HG03280 (cell line): Measurements from ENCODE around the gene CUL9.
"Not testable (repeated sequence)": the region's sequence is repeated elsewhere in the genome, so short reads cannot be mapped to it uniquely, and the experiment has no call there.

Experiments
- ATAC-seq: cut with Tn5 transposase; IDR thresholded peaks from one replicate; pipeline ENCODE4 v1.9.1; 2021; ENCODE audit warnings: mild to moderate bottlenecking, moderate library complexity; ENCODE audit not compliant: unreplicated experiment

The CUL9 gene

GRCh38 chr6:43181942-43182860 lies at the start of gene CUL9:
Gene CUL9, plus strand, starts transcription at chr6:43182196. Its CDS starts 2,115 bp downstream, at chr6:43184311.
- peak; percentile 92 for ATAC-seq

- no peak for ATAC-seq
Measured at GRCh38 chr6:43138267-43138666, 43.7 kb upstream of the CUL9 start.

- ATAC-seq = not testable (repeated sequence)
Measured at GRCh38 chr6:43139973-43140372, 42.0 kb upstream of the CUL9 start.

GRCh38 chr6:43141644-43142043 lies 40.4 kb upstream of the CUL9 start:
- no peak for ATAC-seq

GRCh38 chr6:43142101-43142500 lies 39.9 kb upstream of the CUL9 start:
- ATAC-seq = no peak

- ATAC-seq = peak; percentile 63
Measured at GRCh38 chr6:43143235-43144128, 38.5 kb upstream of the CUL9 start.

- no peak for ATAC-seq
Measured at GRCh38 chr6:43144879-43145278, 37.1 kb upstream of the CUL9 start.

- no peak for ATAC-seq
Measured at GRCh38 chr6:43146261-43146660, 35.7 kb upstream of the CUL9 start.

- no peak for ATAC-seq
Measured at GRCh38 chr6:43146709-43147688, 35.0 kb upstream of the CUL9 start.

- no peak for ATAC-seq
Measured at GRCh38 chr6:43147691-43148477, 34.1 kb upstream of the CUL9 start.

- ATAC-seq = no peak
Measured at GRCh38 chr6:43149265-43149664, 32.7 kb upstream of the CUL9 start.

GRCh38 chr6:43150051-43150751 lies 31.8 kb upstream of the CUL9 start:
- ATAC-seq = no peak

GRCh38 chr6:43159599-43159998 lies 22.4 kb upstream of the CUL9 start:
- no peak for ATAC-seq

- no peak for ATAC-seq
Measured at GRCh38 chr6:43163899-43164298, 18.1 kb upstream of the CUL9 start.

GRCh38 chr6:43170417-43170930 lies 11.5 kb upstream of the CUL9 start:
- ATAC-seq = no peak

- ATAC-seq = peak; percentile 58
Measured at GRCh38 chr6:43170931-43171706, 10.9 kb upstream of the CUL9 start, which contains the start of gene SRF. Gene SRF, plus strand, starts transcription at chr6:43171269. Its CDS starts 388 bp downstream, at chr6:43171657.

- peak; percentile 1 for ATAC-seq
Measured at GRCh38 chr6:43171707-43172103, 10.3 kb upstream of the CUL9 start.
